GM10847 (cell line): ENCODE measurements around the gene RABGAP1L.

Experiments
- POLR2A ChIP-seq: IDR thresholded peaks from 2 replicates; pipeline ENCODE4 v1.6.1; 2011; ENCODE audit not compliant: insufficient read length; ENCODE audit errors: extremely low read depth

The RABGAP1L gene

GRCh38 chr1:174159252-174160108 is at the start of gene RABGAP1L:
Gene RABGAP1L, plus strand, starts transcription at chr1:174159520.
- TF ChIP-seq POLR2A: peak; percentile 71

GRCh38 chr1:174110053-174110452 is 49.3 kb upstream of the RABGAP1L start:
- TF ChIP-seq POLR2A: no peak

GRCh38 chr1:174112489-174113162 is 46.7 kb upstream of the RABGAP1L start:
- no peak for TF ChIP-seq POLR2A

GRCh38 chr1:174114106-174114505 is 45.2 kb upstream of the RABGAP1L start:
- no peak for TF ChIP-seq POLR2A

- no peak for TF ChIP-seq POLR2A
These were observed 44.4 kb upstream of the RABGAP1L start for GRCh38 chr1:174114788-174115448.

GRCh38 chr1:174116042-174116441 is 43.3 kb upstream of the RABGAP1L start:
- TF ChIP-seq POLR2A: no peak

- TF ChIP-seq POLR2A: no peak
These were observed 40.6 kb upstream of the RABGAP1L start for GRCh38 chr1:174118751-174119150.

GRCh38 chr1:174123843-174124242 is 35.5 kb upstream of the RABGAP1L start:
- TF ChIP-seq POLR2A: no peak

- TF ChIP-seq POLR2A: no peak
These were observed 28.2 kb upstream of the RABGAP1L start for GRCh38 chr1:174131032-174131638.

- TF ChIP-seq POLR2A: no peak
These were observed 25.2 kb upstream of the RABGAP1L start for GRCh38 chr1:174134003-174134659.

- no peak for TF ChIP-seq POLR2A
These were observed 24.1 kb upstream of the RABGAP1L start for GRCh38 chr1:174135211-174135610.

- no peak for TF ChIP-seq POLR2A
These were observed 22.6 kb upstream of the RABGAP1L start for GRCh38 chr1:174136714-174137113.

GRCh38 chr1:174142836-174143235 is 16.5 kb upstream of the RABGAP1L start:
- no peak for TF ChIP-seq POLR2A

- no peak for TF ChIP-seq POLR2A
These were observed 10.1 kb upstream of the RABGAP1L start for GRCh38 chr1:174149216-174149615.

- TF ChIP-seq POLR2A: no peak
These were observed 8.8 kb upstream of the RABGAP1L start for GRCh38 chr1:174150499-174150898.
